HL-60 (cell line): Measurements from ENCODE around the gene CDC42BPG.
A peak's percentile ranks its signal among the peaks of the same experiment; 100 is the strongest.

Source experiments
- DNase-seq, 2 experiments: peaks; one replicate each; pipeline ENCODE4 v3.0.0-alpha.2; 2010 to 2020; ENCODE audit warnings: low read depth in 1 of 2, low spot score in 1 of 2
- H3K27ac ChIP-seq: fragments of 250-450 bp; sonication (Bioruptor Pico); replicated peaks from 2 replicates; pipeline ENCODE4 v1.5.1; 2020; ENCODE audit warnings: mild to moderate bottlenecking, moderate library complexity
- H3K27me3 ChIP-seq: fragments of 250-450 bp; sonication (Bioruptor Pico); 2 replicates; pipeline ENCODE4 v1.5.1; 2021; ENCODE audit warnings: mild to moderate bottlenecking, moderate library complexity; ENCODE audit not compliant: insufficient read depth, poor library complexity, severe bottlenecking
- H3K4me3 ChIP-seq: replicated peaks from 2 replicates; pipeline ENCODE4 v1.5.1; 2011; ENCODE audit warnings: mild to moderate bottlenecking, control low read depth, low read length; ENCODE audit not compliant: insufficient read depth
- GABPA ChIP-seq: IDR thresholded peaks from 2 replicates; pipeline ENCODE4 v1.6.1; 2012; ENCODE audit warnings: low read depth
- POLR2AphosphoS5 ChIP-seq: IDR thresholded peaks from 2 replicates; pipeline ENCODE4 v1.6.1; 2012; ENCODE audit warnings: low read depth
- SPI1 ChIP-seq: IDR thresholded peaks from 2 replicates; pipeline ENCODE4 v1.6.1; 2012; ENCODE audit warnings: low read depth, mild to moderate bottlenecking, borderline replicate concordance
- TF ChIP-seq, protein P1 (sequence below): IDR thresholded peaks from 2 replicates; pipeline ENCODE4 v1.6.1; 2012; ENCODE audit warnings: low read depth; ENCODE audit not compliant: insufficient replicate concordance
- TF ChIP-seq, protein P2 (sequence below): IDR thresholded peaks from one replicate; pipeline ENCODE4 v1.5.1; 2011; ENCODE audit warnings: low read length, control low read depth, inconsistent platforms; ENCODE audit not compliant: insufficient read depth

The CDC42BPG gene

DNA sequence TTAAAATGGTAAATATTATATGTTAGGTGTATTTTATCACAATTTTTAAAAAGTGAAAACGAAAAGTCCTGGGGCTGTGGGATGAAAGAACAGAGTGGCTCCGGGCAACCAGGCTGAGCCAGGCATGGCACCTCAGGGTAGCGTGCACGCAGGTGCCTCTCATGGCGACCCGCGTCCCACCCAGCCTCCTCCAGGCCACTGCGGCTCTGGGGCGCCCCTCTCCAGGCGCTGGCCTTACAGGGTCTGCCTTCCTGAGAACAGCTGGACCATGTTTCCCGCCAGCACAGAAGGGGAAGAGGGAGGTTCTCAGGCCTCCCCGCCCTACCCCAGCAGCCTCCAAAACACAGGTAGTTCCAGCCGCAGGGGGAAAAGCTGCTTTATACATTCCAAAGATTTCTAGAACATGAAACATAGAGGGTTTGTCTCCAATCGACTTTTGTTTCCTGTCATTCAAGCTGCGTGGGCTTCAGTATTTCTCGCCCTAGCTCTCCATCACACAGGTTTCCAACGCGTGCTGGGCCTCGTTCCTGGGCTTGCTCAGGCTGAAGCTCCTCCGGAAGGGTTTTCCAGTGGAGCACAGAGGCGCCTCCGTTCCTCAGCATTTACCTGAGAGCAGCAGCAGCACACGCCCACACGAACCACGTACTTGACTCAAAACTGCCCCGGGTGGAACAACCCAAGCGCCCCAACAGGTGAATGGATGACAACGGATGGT, 23.5 kb upstream of the CDC42BPG start:
- no peak overlapping the region for H3K27ac ChIP-seq
- no peak overlapping the region for H3K4me3 ChIP-seq
- no peak for DNase-seq
- H3K27me3 ChIP-seq, result no peaks in the 10 kb centered on the region
- TF ChIP-seq, protein P1, sequence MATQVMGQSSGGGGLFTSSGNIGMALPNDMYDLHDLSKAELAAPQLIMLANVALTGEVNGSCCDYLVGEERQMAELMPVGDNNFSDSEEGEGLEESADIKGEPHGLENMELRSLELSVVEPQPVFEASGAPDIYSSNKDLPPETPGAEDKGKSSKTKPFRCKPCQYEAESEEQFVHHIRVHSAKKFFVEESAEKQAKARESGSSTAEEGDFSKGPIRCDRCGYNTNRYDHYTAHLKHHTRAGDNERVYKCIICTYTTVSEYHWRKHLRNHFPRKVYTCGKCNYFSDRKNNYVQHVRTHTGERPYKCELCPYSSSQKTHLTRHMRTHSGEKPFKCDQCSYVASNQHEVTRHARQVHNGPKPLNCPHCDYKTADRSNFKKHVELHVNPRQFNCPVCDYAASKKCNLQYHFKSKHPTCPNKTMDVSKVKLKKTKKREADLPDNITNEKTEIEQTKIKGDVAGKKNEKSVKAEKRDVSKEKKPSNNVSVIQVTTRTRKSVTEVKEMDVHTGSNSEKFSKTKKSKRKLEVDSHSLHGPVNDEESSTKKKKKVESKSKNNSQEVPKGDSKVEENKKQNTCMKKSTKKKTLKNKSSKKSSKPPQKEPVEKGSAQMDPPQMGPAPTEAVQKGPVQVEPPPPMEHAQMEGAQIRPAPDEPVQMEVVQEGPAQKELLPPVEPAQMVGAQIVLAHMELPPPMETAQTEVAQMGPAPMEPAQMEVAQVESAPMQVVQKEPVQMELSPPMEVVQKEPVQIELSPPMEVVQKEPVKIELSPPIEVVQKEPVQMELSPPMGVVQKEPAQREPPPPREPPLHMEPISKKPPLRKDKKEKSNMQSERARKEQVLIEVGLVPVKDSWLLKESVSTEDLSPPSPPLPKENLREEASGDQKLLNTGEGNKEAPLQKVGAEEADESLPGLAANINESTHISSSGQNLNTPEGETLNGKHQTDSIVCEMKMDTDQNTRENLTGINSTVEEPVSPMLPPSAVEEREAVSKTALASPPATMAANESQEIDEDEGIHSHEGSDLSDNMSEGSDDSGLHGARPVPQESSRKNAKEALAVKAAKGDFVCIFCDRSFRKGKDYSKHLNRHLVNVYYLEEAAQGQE, result no peak
- no peak for TF ChIP-seq POLR2AphosphoS5
- TF ChIP-seq, protein P2, sequence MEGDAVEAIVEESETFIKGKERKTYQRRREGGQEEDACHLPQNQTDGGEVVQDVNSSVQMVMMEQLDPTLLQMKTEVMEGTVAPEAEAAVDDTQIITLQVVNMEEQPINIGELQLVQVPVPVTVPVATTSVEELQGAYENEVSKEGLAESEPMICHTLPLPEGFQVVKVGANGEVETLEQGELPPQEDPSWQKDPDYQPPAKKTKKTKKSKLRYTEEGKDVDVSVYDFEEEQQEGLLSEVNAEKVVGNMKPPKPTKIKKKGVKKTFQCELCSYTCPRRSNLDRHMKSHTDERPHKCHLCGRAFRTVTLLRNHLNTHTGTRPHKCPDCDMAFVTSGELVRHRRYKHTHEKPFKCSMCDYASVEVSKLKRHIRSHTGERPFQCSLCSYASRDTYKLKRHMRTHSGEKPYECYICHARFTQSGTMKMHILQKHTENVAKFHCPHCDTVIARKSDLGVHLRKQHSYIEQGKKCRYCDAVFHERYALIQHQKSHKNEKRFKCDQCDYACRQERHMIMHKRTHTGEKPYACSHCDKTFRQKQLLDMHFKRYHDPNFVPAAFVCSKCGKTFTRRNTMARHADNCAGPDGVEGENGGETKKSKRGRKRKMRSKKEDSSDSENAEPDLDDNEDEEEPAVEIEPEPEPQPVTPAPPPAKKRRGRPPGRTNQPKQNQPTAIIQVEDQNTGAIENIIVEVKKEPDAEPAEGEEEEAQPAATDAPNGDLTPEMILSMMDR, result no peak
- no peak for TF ChIP-seq SPI1
- TF ChIP-seq GABPA, result no peak

DNA sequence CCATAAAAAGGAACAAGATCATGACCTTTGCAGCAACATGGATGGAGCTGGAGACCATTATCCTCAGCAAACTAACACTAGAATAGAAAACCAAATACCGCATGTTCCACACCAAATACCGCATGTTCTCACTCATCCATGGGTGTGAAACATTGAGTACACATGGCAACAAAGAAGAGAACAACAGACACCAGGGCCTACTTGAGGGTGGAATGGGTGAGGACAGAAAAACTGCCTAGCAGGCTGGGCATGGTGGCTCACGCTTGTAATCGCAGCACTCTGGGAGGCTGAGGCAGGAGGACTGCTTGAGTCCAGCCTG, 21.7 kb upstream of the CDC42BPG start:
- TF ChIP-seq, protein P1, result no peak
- no peak for TF ChIP-seq SPI1
- TF ChIP-seq, protein P2, result no peak
- TF ChIP-seq GABPA, result no peak
- TF ChIP-seq POLR2AphosphoS5, result no peak
- Histone ChIP-seq H3K27me3 (no peaks in the 10 kb centered on the region), H3K27ac (no peak overlapping the region), H3K4me3 (no peak overlapping the region)
- no peak for DNase-seq

DNA sequence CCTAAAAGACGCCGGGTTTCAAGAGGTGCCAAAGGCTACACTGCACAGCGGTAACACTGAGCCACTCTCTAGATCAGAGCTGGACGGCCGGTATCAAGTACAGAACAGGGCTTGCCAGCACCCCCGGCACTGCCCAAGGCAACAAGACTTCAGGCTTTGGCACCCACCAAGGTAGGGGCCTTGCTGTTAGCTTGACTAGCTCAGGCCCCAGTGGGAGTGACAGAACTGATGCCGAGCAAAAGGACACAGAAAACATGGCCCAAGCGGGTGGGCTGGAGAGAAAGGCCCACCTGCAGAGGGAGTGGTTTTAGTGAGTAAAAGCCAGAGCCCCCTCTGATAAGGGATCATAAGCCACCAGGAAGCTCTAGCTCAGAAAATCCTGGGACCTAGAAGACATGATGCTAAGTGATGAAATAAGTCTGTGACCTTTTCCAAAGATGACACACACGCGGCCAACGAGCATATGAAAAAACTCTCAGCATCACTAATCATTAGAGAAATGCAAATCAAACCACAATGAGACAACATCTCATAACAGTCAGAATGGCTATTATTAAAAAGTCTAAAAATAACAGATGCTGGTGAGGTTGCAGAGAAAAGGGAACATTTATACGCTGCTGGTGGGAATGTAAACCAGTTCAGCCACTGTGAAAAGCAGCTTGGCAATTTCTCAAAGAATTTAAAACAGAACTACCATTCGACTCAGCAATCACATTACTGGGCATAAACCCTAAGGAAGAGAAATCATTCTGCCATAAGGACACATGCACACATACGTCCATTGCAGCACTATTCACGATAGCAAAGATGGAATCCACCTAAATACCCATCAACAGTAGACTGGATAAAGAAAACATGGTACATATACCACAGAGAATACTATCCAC, 21.1 kb upstream of the CDC42BPG start:
- TF ChIP-seq, protein P2, result no peak
- TF ChIP-seq, protein P1, result no peak
- TF ChIP-seq GABPA (no peak), SPI1 (no peak), POLR2AphosphoS5 (no peak)
- no peak for DNase-seq

More for the DNA sequence above, 21.1 kb upstream of the CDC42BPG start:
- Histone ChIP-seq H3K27me3 (no peaks in the 10 kb centered on the region), H3K27ac (0 out of 2 replicates have a peak overlapping the region, but pooled peaks have one; percentile 1), H3K4me3 (no peak overlapping the region)
